Iris pigment epithelial cell (primary cell): Measurements from ENCODE around the gene ALPI.
A peak's percentile ranks its signal among the peaks of the same experiment; 100 is the strongest.
"Not testable (repeated sequence)": the region's sequence is repeated elsewhere in the genome, so short reads cannot be mapped to it uniquely, and the experiment has no call there.

Source experiments
- DNase-seq: peaks from one replicate; pipeline ENCODE4 v3.0.0-alpha.2; 2011; ENCODE audit warnings: low read depth

ALPI gene

DNA sequence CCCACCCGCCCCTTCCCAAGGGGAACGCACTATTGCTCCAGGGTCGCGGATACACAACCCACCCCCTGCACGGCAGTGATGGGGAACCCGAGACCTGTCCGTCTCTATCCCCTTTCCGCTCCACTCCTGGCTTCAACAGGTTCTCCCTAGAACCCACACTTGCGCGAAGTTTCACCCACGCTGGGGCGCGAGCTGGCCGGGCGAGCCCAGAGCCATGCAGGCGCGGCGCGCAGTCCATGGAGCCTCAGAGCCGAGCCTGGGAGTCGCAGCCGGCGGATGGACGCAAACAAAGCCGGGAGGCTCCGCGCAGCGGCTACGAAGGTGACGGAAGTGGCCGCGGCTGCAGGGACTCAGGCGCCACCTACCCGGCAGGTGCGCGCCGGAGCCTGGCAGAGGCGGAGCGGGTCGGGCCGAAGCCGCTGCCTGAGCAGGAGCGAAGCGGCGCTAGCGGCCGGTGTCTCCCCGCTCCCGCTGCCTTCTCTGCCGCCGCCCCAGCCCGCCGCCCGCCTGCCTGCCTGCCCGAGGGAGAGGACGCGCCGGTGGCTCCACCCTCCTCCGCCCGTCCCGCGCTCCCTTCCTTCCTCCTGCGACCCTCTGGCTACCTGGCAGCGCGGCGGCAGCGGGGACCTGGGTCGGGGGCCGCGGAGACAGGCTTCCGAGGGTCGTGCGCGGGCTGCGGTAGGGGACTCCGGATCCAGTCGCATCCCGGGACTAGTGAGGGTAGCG lies 35.3 kb upstream of the ALPI start:
- peak; percentile 22 for DNase-seq

DNA sequence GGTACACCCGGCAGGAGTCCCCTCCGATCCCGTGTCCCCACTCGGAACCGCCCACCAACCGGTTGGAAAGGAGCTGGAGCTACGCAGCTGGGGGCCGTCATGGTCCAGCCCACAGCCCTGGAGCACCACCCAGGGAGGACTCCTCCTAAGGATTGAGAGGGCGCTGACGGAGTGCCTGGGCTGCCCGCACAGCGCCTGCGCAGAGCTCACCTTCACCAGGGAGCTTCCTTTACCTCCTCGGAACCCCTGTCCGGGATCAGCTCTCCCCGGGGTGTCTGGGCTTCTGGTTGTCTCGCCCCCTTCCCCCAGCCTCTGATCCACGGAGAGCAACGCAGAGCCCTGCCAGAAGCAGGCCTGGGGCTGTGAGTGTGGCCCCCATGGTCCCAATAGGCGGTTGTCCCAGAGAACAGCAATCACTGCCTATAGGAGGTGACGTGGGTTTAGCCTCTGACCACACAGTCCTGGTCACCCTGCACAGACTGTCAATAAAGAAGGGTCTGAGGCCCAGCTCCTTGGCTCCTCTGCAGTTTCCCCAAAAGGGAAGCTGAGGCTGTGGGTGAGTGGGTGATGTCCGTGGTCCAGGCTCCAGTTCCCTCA lies 34.7 kb upstream of the ALPI start:
- DNase-seq, result no peak

DNA sequence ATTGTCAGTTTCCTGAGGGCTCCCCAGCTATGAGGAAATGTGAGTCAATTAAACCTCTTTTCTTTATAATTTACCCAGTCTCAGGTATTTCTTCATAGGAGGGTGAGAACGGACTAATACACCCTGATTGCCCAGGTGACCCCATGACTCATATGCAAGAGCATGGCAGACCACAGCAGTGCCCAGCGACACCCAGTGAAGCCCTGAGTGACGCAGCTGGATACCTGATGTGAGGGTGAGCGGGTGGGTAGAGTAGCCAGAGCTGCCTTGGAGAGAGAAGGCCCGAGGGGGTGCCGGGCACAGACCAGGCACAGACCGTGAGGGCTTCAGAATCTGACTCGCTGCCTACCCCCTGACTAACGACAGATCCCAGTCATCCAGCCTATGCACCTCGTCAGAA lies 33.9 kb upstream of the ALPI start:
- DNase-seq, result no peak

DNA sequence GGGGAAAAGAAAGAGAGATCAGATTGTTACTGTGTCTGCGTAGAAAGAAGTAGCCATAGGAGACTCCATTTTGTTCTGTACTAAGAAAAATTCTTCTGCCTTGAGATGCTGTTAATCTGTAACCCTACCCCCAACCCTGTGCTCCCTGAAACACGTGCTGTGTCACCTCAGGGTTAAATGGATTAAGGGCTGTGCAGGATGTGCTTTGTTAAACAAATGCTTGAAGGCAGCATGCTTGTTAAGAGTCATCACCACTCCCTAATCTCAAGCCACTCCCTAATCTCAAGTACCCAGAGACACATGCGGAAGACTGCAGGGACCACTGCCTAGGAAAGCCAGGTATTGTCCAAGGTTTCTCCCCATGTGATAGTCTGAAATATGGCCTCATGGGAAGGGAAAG lies 33.0 kb upstream of the ALPI start:
- DNase-seq, result not testable (repeated sequence)

DNA sequence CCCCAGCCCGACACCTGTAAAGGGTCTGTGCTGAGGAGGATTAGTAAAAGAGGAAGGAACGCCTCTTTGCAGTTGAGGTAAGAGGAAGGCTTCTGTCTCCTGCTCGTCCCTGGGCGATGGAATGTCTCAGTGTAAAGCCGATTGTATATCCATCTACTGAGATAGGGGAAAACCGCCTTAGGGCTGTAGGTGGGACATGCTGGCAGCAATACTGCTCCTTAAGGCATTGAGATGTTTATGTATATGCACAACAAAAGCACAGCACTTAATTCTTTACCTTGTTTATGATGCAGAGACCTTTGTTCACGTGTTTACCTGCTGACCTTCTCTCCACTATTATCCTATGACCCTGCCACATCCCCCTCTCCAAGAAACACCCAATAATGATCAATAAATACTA lies 32.5 kb upstream of the ALPI start:
- not testable (repeated sequence) for DNase-seq

DNA sequence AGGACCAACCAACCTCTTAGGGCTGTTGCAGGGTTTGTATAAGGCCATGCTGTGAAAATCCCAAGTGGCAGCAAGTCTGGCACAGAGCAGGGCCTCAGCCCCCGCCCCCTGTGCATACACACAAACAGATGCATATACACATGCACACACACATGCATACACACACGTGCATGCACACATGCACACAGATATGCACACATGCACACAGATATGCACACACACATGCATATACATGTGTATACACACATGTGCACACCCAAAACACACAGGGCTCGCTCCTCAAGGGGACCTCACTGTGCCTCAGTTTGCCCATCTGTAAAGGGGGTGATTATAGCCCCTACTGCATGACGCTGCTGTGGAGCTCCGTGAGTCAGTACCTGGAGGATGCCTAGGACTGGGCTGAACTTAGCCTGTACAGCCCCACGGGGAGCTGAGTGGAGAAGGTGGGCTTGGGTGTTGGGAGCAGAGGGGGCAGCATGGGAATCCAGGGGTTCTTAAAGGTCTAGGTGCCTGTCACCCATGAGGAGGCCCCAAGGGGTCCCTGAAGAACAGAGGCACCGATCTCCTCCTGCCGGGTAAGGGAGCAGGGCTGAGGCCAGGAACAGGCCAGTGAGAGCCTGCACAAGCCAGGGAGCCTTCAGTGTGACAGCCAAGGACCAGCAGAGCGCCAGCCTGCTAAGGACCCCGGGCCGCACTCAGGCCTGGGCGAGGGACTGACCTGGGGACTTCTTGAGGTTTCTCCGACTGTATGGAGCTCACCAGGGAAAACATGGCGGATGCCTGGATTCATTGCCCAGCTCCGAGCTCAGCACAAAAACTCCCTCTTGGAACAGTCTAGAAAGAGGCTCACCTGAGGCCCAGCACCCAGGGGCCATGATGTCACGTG lies 24.0 kb upstream of the ALPI start:
- no peak for DNase-seq

DNA sequence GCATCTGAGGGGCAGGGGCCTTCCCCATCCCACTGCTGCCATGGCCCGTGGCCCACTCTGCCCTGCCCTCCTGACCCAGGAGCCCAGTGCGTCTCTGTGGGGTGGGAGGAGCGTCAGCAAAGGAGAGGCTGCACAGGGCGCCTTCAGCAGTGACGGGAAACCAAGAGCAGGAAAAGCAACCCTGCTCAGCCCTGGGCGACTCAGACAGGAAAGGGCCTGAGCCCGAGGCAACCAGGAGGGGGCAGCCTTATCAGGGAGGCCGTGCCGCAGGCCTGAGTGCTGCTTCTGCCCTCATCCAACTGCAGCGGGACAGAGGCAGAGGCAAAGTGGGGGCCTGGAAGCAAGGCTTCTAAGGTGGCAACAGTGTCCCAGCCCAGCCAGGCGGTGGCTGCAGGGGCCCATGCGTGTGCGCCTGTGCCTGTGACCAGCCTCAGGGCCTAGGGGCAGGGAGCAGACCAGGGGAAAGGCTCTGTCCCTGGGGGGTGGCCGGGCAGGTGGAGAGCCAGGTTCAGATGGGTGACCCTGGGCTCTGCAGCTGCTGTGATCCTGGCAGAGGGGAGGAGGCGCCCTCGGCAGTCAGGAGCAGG lies 23.3 kb upstream of the ALPI start:
- DNase-seq, result no peak

DNA sequence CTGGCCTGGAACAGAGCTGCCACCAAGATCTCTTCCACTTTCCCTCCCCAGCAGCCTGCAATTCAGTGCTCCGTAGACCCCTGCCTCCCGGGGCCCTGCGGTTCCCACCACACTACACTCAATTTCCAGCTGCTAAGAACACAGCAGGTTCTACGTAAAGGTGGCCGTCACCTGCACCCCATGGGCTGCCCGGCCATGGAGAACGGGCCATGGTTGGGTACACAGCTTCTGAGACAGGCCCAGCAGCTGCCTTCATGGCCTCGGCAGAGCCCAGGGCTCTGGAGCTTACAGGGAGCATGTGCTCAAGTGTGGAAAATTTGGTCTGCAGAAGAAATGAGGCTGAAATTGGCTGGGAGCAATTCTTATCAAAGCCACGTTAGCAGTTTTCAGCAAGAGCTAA lies 22.3 kb upstream of the ALPI start:
- DNase-seq, result not testable (repeated sequence)

DNA sequence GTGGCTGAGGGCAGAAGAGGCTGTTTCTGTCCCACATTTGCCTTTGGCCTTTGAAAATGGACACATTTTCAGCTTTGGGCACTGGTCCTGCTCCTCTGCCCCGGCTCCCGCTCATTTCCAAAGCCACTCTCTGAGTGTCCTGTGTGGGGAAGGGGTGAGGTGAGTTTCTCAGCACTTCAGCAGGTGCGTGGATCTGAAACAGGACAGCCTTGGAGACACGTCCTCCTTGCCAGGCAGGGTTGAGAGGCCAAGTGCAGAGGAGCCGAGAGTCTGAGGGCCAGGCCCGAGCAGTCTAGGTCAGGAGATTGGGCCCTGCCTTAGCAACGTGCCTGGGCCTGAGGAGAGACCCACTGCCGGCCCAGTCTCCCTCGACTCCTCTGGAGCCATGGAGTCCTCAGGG lies 21.9 kb upstream of the ALPI start:
- DNase-seq, result no peak

DNA sequence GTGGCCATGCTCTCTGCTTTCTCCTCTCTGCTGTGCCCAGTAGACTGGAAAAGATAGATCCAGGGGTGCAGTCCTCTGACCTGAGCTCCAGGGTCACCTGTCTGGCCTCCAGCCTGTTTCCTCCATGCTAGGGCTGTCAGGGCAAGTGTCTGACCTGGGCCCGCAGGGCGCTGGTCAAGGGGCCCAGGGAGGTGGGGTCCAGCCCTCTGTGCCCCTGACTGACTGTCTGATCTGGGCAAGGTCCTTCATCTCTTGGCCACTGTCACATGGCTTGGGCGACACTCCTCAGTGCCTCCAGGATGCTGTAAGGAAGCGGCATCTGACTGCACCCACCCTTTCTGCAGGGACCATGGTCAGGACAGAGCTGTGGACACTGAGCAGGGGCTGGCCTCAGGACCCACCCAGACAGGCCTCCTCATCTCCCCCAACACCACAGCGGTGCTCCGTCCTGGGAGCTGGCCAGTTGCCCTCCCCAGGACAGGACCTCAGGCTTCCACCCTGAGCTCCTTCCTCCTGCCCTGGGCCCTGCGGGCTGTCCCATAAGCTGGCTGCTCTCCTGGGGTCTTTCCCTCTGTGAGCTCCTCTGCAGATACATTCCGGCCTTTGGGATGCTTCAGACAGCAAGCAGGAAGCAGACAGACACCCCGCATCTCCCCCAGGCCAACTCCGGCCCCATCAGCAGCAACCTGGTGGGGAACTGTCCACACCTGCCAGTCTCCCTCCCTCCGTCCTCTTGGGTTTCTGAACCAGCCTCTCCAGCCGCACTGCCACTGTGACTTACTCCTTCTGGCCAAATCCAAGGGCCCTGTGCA lies 21.2 kb upstream of the ALPI start:
- no peak for DNase-seq

DNA sequence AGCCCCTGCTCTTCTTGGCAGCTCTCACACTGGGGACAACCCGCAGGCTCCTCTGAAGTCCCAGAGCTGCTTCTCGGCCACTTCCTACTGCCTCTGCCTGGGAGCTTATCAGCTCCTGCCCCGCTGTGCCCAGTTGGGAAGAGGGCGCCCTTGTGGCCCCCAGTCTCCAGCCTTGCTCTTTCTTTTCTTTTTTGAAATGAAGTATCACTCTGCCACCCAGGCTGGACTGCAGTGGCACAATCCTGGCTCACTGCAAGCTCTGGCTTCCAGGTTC lies 20.6 kb upstream of the ALPI start:
- no peak for DNase-seq

DNA sequence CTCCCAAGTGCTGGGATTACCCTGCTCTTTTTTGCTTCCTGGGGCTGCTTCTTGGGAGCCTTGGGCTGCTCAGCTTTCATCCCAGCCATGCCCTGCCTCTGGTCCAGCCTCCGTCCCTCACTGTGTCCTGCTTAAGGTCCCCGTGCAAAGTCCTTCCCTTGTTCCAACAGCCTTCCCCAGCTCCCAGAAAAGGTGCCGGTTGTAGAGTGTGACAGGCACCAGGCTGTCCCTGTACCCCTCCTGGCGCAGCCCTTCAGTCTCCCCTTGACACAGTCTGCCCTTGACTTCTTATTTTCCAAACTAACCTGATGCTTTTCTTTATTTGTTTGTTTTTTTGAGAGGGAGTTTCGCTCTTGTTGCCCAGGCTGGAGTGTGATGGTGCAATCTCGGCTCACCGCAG lies 20.1 kb upstream of the ALPI start:
- DNase-seq, result no peak

DNA sequence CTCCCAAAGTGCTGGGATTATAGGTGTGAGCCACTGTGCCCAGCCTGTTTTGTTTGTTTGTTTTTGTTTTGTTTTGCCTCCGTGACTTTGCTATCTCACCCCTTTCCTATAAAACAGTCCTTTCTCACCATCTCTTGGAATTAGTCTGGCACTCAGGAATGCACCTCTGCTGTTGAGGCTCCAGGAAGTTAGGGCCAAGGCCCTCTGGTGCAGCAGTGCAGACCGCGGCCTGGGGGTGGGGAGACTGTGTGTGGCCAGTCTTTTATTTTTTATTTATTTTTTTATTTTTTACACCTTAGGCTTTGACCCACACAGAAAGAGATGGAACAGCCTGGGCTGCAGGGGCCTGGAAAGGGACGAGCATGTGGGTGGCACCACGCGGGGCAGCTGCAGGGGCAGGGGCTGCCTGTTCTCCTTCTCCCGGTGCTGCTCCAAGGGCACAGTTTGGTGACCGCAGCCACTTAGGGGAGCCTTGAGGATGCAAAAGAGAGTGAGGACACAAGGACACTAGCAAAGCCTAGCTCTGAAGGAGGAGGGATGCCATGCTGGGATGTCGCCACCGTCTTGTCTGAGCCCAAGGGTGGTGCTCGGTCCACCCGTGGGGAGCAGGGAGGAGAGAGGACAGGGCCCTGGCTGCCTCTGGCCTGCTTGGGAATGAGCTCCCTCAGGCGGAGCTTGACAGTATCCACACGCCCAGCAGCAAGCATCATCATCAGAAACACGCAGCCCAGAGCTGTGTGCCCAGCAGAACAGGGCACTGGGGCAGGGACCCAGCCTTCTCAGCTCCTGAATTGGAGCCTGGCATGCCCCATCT lies 19.4 kb upstream of the ALPI start:
- DNase-seq, result no peak

DNA sequence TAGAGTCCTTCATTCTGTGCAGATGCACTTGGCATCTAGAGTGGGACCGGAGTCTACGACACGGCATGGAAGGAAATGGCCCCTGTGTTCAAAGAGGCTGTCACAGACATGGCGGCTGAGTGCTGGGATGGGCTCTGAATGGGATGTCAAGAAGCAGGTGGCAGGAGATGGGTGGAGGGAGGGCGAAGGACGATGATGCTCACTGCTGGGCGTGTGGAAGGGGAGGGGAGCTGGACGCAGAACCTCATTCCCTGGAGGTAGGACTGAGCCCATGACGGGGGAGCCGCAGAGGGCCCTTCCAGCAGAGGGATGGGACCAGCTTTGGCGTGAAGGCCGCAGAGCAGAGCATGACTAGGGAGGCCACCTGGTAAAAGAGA lies 18.8 kb upstream of the ALPI start:
- DNase-seq, result no peak

DNA sequence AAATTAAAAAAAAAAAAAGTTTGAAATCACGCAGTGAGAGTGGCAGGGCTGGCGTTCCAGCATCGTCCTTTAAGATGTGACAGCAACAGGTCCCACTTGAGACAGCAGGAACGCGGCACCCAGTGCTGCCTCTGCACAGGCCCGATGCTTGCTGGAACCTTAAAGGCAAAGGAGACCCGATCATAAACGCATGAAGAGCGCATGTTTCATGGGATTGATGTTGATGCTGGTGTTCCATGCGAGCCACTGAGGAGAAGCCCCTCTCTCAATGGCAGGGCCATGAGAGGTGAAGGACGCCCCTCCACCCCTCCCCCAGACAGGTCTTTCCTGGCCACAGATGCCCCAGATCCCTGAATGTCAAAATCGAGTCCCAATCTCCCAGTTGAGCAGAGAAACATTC lies 17.9 kb upstream of the ALPI start:
- DNase-seq, result no peak

DNA sequence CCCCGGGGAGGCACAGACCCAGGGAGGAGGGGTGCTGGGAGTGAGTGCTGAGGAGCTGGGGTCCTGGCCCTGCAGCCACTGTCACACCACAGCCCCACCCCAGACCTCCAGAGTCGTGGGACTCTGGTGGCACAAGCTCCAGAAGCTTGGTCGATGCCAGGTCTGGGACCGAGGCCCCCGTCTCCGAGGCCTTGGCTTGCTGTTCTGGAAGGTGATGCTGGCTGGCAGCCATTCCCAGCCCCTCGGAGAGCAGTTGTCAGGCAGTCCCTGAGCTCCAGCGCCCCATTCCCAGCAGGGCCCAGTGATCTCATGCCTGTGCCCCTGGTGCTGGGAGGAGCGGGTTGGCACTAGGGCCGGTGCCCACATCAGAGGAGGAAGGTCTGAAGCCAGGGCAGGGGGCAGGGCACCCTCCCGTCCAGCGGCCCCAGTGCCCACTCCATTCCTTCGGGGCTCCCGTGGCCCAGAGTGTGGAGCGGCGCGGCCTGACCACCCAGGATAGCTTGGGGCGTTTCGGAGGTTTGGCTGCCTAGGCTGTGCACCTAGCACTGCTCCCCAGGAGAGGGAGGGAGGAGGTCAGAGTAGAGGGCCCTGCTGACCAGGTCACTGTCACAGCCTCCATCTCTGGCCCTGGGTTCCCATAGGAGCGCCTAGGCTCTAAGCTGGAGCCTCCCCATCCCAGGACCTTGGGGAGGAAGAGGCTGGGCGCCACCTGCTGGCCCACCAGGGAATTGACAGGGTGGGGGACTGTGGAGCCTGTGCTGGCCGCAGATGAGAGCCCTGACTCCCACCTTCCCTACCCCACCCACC lies 16.8 kb upstream of the ALPI start:
- no peak for DNase-seq

DNA sequence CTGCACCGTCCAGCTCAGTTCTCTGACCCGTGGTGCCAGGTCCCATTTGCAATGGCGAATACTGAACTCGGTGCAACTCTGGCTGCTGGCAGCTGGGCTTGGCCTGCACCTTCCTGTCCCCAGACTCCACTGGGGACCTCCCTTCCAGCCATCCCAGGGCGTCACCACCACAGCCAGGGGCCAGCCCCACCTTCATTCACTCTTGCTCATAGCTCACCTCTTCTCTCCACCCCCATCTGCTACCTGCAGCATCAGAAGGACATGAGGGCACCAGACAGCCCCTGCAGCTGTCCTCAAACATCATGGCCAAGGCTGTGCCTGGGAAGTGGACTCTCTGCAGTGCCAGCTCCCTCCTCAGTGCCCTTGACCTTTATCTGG lies 16.2 kb upstream of the ALPI start:
- DNase-seq, result no peak

DNA sequence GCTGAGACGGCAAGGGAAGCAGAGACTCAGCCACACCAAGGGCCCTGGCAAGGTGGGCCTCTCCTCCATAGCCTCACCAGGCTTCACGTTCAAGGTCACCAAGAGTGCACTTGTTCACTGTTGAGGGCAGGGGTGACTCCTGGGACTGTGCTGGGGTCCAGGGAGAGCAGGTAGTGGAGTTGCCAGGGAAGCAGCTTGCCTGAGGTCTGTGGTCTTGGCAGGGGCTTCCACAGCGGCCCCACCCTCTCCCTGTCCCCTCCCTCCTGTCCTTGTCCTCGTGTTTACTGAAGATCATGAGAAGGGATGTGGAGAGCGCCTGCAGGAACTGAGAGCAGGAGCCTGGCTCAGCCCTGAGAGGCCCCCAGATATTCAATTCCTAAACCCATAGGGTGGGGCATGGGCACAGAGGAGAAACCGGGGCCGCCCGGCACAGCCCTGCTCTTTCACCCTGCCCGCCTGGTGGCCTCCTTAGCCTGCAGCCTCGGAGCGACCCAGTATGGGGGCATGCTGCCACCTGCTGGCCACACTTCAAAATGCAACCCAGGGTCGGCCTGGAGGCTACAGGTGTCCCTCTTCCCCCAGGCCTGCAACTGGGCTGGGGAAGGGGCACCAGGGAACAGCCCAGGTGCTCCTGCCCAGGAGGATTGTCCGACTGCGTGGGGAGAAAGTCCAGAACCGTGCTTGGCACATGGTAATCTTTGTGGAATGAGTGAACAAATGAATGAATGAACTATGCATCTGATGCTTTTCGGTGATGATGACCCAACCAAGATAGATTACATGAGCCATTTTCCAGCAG lies 15.5 kb upstream of the ALPI start:
- DNase-seq, result peak; percentile 48

DNA sequence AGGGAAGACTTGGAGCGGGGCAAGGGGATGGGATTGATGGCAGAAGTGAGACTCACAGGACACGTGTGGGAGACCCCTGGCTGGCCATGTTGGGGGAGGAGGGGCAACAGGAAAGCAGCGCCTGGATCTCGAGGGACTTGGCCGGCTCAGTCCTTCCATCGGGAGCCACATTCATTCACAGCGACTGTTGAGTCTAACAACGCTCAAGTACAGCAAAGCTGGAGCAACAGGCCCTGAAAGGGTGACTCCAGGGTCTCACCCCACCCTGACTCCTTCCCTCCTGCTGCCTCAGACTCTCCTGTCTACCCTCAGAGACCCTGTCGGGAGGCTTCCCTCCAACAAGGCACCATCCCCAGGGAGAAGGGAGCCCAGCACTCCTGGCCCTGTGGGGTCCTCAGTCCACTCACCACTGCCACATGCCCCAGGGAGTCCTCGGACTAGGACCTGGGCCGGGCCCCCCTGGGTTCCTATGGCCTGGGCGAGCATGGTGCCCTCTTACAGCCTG lies 14.8 kb upstream of the ALPI start:
- DNase-seq, result no peak
